ENCODE measurements around the gene TRABD2B. TPM values are rescaled to one million over a fixed set of nuclear protein-coding genes. Genes with fewer than 3 reads are reported as not detected.

The TRABD2B gene
- polyA plus RNA-seq, 1 of the 3 experiments (the other 2 are of a cell fraction), result 0.03 TPM

GRCh38 chr1:48036710-48037355 is 39.6 kb upstream of the TRABD2B start (continued):
- no peak for TF ChIP-seq CTCF (IDR thresholded peaks at IDR 0.05)
- TF ChIP-seq EZH2phosphoT487 (IDR thresholded peaks at IDR 0.05; ENCODE audit: borderline replicate concordance, low read depth), result no peak
- no peak for TF ChIP-seq MXI1 (IDR thresholded peaks at IDR 0.05; ENCODE audit: low read depth, low read length)
- TF ChIP-seq POLR2AphosphoS5 (IDR thresholded peaks at IDR 0.05; ENCODE audit: low read depth, low read length), result no peak
- TF ChIP-seq SMC3 (IDR thresholded peaks at IDR 0.05; ENCODE audit: low read depth, low read length), result no peak
- no peak for TF ChIP-seq RXRA (IDR thresholded peaks at IDR 0.05; ENCODE audit: borderline replicate concordance, low read depth)

- H3K9me2 ChIP-seq, result no peaks in the 10 kb centered on the region
- no peak overlapping the region for H3K27ac ChIP-seq (ENCODE audit: low read depth in 2 of 2, low read length in 1 of 2)
- H3K9ac ChIP-seq, result no peak overlapping the region
- no peaks in the 10 kb centered on the region for H3K36me3 ChIP-seq (replicated peaks in 1 of 2; ENCODE audit: control insufficient read depth in 1 of 2, insufficient read depth in 2 of 2, low read length in 1 of 2)
- H3F3A ChIP-seq (replicated peaks; ENCODE audit: insufficient read depth), result no peaks in the 10 kb centered on the region
- H3K9me3 ChIP-seq, result no peaks in the 10 kb centered on the region
- H3K4me3 ChIP-seq (ENCODE audit: low read depth in 2 of 2, low read length in 1 of 2), result no peak overlapping the region
- H4K20me1 ChIP-seq (ENCODE audit: insufficient read depth), result no peaks in the 10 kb centered on the region
- no peaks in the 10 kb centered on the region for H3K27me3 ChIP-seq (ENCODE audit: insufficient read depth)
- POLR2A ChIA-PET, result no interaction called here
- no peak for DNase-seq
- TF ChIP-seq JUND (IDR thresholded peaks at IDR 0.05) (no peak), TEAD4 (IDR thresholded peaks at IDR 0.05; ENCODE audit: borderline replicate concordance, insufficient read depth) (no peak), NRF1 (IDR thresholded peaks at IDR 0.05; ENCODE audit: low read depth, low read length) (no peak), FOSL2 (IDR thresholded peaks at IDR 0.05; ENCODE audit: borderline replicate concordance, low read depth) (no peak), MEF2A (IDR thresholded peaks at IDR 0.05; ENCODE audit: borderline replicate concordance, low read depth) (no peak), SMC3 (IDR thresholded peaks at IDR 0.05; ENCODE audit: low read depth, low read length) (no peak), PBX3 (IDR thresholded peaks at IDR 0.05) (no peak), YY1 (IDR thresholded peaks at IDR 0.05; ENCODE audit: low read depth) (no peak), CHD2 (IDR thresholded peaks at IDR 0.05; ENCODE audit: low read length, partially characterized antibody) (no peak), CTCF (IDR thresholded peaks at IDR 0.05) (no peak), MXI1 (IDR thresholded peaks at IDR 0.05; ENCODE audit: low read depth, low read length) (no peak), EZH2phosphoT487 (IDR thresholded peaks at IDR 0.05; ENCODE audit: borderline replicate concordance, low read depth) (no peak), REST (IDR thresholded peaks at IDR 0.05; ENCODE audit: low read depth, low read length) (no peak), NFIC (IDR thresholded peaks at IDR 0.05; ENCODE audit: borderline replicate concordance) (no peak), ELF1 (IDR thresholded peaks at IDR 0.05) (no peak), USF2 (IDR thresholded peaks at IDR 0.05; ENCODE audit: borderline replicate concordance, low read depth, low read length) (no peak)
- peaks cover 0 to 2% of the 10 kb centered on the region in 2 experiments; a peak in 1 of 4 replicates for H3K4me1 ChIP-seq (ENCODE audit: control insufficient read depth in 1 of 2, insufficient read depth in 2 of 2, low read depth in 1 of 2, low read length in 1 of 2)
- H3K4me2 ChIP-seq, result no peak overlapping the region
- CTCF ChIA-PET, result interaction anchor here (1.1 to 3.0 kb wide), 5 partner anchors 25 to 309 kb away, joined by 3 to 13 read pairs (median 4); partner anchors contain the start of gene TRABD2B
- no peaks in the 10 kb centered on the region for H3K79me2 ChIP-seq (ENCODE audit: insufficient read depth)
- H2AFZ ChIP-seq (ENCODE audit: low read depth), result no peak overlapping the region
Measured at GRCh38 chr1:48035371-48036141, 38.4 kb upstream of the TRABD2B start.

Measured in SK-N-SH (cell line).